ENCODE results near the gene FAM156A.
"Not testable (repeated sequence)": the region's sequence is repeated elsewhere in the genome, so short reads cannot be mapped to it uniquely, and the experiment has no call there.

Gene FAM156A

GRCh38 chrX:52958113-52958959 lies at the start of gene FAM156A:
FAM156A (minus strand) TSS chrX:52958518; CDS start chrX:52948588, 9,930 bp downstream.
- not testable (repeated sequence) for H4K20me1 ChIP-seq, H3K4me3 ChIP-seq, H3K9me3 ChIP-seq, H3K36me3 ChIP-seq, H3K4me2 ChIP-seq, H3K27ac ChIP-seq, H3K4me1 ChIP-seq, H3K27me3 ChIP-seq, H3K9ac ChIP-seq

- H3K36me3 ChIP-seq = no peaks in the 10 kb centered on the region
- H3K4me2 ChIP-seq = no peak overlapping the region
- no peaks in the 10 kb centered on the region for H3K4me1 ChIP-seq
- peaks cover 16% of the 10 kb centered on the region for H3K9me3 ChIP-seq
- TF ChIP-seq Cebpa-rat (IDR thresholded peaks at IDR 0.05) = no peak
- H4K20me1 ChIP-seq = peaks cover 5% of the 10 kb centered on the region; the same call in 1 of the 2 replicates
- H3K27me3 ChIP-seq = peaks cover 95% of the 10 kb centered on the region
- H3K9ac ChIP-seq = no peak overlapping the region
- H3K27ac ChIP-seq = no peak overlapping the region
- no peak overlapping the region for H3K4me3 ChIP-seq
These were observed 47.0 kb upstream of the FAM156A start for GRCh38 chrX:53005327-53005726.

- Histone ChIP-seq H4K20me1 (peaks cover 5% of the 10 kb centered on the region; the same call in 1 of the 2 replicates), H3K27ac (no peak overlapping the region), H3K4me3 (no peak overlapping the region), H3K9me3 (peaks cover 16% of the 10 kb centered on the region), H3K4me1 (no peaks in the 10 kb centered on the region), H3K4me2 (no peak overlapping the region), H3K36me3 (no peaks in the 10 kb centered on the region), H3K27me3 (peaks cover 95% of the 10 kb centered on the region), H3K9ac (no peak overlapping the region)
- no peak for TF ChIP-seq Cebpa-rat (IDR thresholded peaks at IDR 0.05)
These were observed 46.5 kb upstream of the FAM156A start for GRCh38 chrX:53004811-53005210.

GRCh38 chrX:53004038-53004437 lies 45.7 kb upstream of the FAM156A start:
- H3K36me3 ChIP-seq = no peaks in the 10 kb centered on the region
- no peaks in the 10 kb centered on the region for H3K4me1 ChIP-seq
- no peak overlapping the region for H3K9ac ChIP-seq
- H3K9me3 ChIP-seq = peaks cover 11% of the 10 kb centered on the region
- H4K20me1 ChIP-seq = peaks cover 5% of the 10 kb centered on the region; the same call in 1 of the 2 replicates
- peaks cover 96% of the 10 kb centered on the region for H3K27me3 ChIP-seq
- H3K4me2 ChIP-seq = no peak overlapping the region
- H3K27ac ChIP-seq = no peak overlapping the region
- H3K4me3 ChIP-seq = no peak overlapping the region
- TF ChIP-seq Cebpa-rat (IDR thresholded peaks at IDR 0.05) = no peak

GRCh38 chrX:53003111-53003510 lies 44.8 kb upstream of the FAM156A start:
- H3K27ac ChIP-seq = no peak overlapping the region
- no peak for TF ChIP-seq Cebpa-rat (IDR thresholded peaks at IDR 0.05)
- no peak overlapping the region for H3K4me3 ChIP-seq
- H3K27me3 ChIP-seq = peaks cover 100% of the 10 kb centered on the region
- no peaks in the 10 kb centered on the region for H3K36me3 ChIP-seq
- H3K4me2 ChIP-seq = no peak overlapping the region
- H3K9me3 ChIP-seq = peaks cover 4% of the 10 kb centered on the region
- H3K4me1 ChIP-seq = no peaks in the 10 kb centered on the region
- peaks cover 5% of the 10 kb centered on the region; the same call in 1 of the 2 replicates for H4K20me1 ChIP-seq
- H3K9ac ChIP-seq = no peak overlapping the region

- Histone ChIP-seq H3K4me3 (no peak overlapping the region), H3K9me3 (no peaks in the 10 kb centered on the region), H3K36me3 (no peaks in the 10 kb centered on the region), H3K9ac (no peak overlapping the region), H3K27ac (no peak overlapping the region), H3K4me2 (no peak overlapping the region), H3K4me1 (no peaks in the 10 kb centered on the region), H4K20me1 (peaks cover 5% of the 10 kb centered on the region; the same call in 1 of the 2 replicates), H3K27me3 (peaks cover 100% of the 10 kb centered on the region)
- no peak for TF ChIP-seq Cebpa-rat (IDR thresholded peaks at IDR 0.05)
These were observed 43.6 kb upstream of the FAM156A start for GRCh38 chrX:53001958-53002357.

GRCh38 chrX:53000447-53001135 lies 42.3 kb upstream of the FAM156A start:
- H3K4me3 ChIP-seq = no peak overlapping the region
- no peaks in the 10 kb centered on the region for H3K9me3 ChIP-seq
- no peak overlapping the region for H3K4me2 ChIP-seq

GRCh38 chrX:52995987-52996331 lies 37.6 kb upstream of the FAM156A start:
- H3K4me3 ChIP-seq = peak overlapping the region; percentile 71
- peak overlapping the region; percentile 86 for H3K27ac ChIP-seq
- no peak for TF ChIP-seq Cebpa-rat (IDR thresholded peaks at IDR 0.05)

More at GRCh38 chrX:53000447-53001135, 42.3 kb upstream of the FAM156A start:
- TF ChIP-seq Cebpa-rat (IDR thresholded peaks at IDR 0.05) = no peak
- Histone ChIP-seq H3K4me1 (peaks cover 6% of the 10 kb centered on the region), H4K20me1 (peaks cover 5% of the 10 kb centered on the region; the same call in 1 of the 2 replicates), H3K27ac (no peak overlapping the region), H3K27me3 (peaks cover 100% of the 10 kb centered on the region), H3K9ac (no peak overlapping the region), H3K36me3 (no peaks in the 10 kb centered on the region)

GRCh38 chrX:52995135-52995986 lies 37.0 kb upstream of the FAM156A start:
- Histone ChIP-seq H3K4me3 (peak overlapping the region; percentile 71), H4K20me1 (0 out of 2 replicates have a peak, but pooled peaks cover 1% of the 10 kb centered on the region), H3K27me3 (peaks cover 91% of the 10 kb centered on the region), H3K36me3 (no peaks in the 10 kb centered on the region), H3K9me3 (no peaks in the 10 kb centered on the region), H3K4me2 (peak overlapping the region; percentile 75), H3K4me1 (peaks cover 20% of the 10 kb centered on the region), H3K9ac (peak overlapping the region; percentile 83), H3K27ac (peak overlapping the region; percentile 86)
- no peak for TF ChIP-seq Cebpa-rat (IDR thresholded peaks at IDR 0.05)

More at GRCh38 chrX:52995987-52996331, 37.6 kb upstream of the FAM156A start:
- no peaks in the 10 kb centered on the region for H3K36me3 ChIP-seq
- peak overlapping the region; percentile 83; the same call in 1 of the 2 replicates for H3K9ac ChIP-seq
- peaks cover 20% of the 10 kb centered on the region for H3K4me1 ChIP-seq
- H3K9me3 ChIP-seq = no peaks in the 10 kb centered on the region
- peaks cover 92% of the 10 kb centered on the region for H3K27me3 ChIP-seq
- no peaks in the 10 kb centered on the region for H4K20me1 ChIP-seq
- H3K4me2 ChIP-seq = peak overlapping the region; percentile 68
